ENCODE results near the gene GTF3A. TPM values are rescaled to one million over a fixed set of nuclear protein-coding genes. Genes with fewer than 3 reads are reported as not detected.

The GTF3A gene
- total RNA-seq, 1 donor from 2014 or later = 163 TPM

DNA sequence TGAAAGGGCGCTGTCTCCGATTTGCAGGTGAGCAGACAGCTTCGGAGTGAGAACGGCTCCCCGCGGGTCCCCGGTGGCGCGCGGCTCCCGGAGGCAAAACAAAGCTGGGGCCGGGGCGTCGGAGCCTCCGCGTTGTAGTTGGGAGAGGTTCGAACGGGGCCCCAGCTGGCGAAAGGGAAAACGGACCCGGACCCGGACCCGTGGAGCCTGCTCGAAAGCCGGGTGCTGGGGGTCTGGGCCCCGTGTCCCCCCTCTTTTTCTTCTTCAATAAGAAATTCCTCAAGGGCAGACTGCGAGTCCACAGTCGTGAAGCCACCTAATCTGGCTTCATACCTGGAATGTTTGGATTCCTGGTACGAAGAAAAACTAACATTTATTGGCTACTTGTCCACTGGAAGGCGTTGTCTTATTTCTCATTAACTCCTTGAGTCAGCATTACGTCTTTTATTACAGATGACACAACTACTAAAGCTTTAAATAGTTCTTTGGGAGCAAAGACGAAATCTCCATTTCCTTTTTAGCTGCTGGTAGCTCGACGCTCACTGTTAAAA is 26.6 kb downstream of the GTF3A start:
- Histone ChIP-seq H3K4me3 (ENCODE audit: low read depth, low read length) (peak overlapping the region; percentile 92), H3K27me3 (ENCODE audit: control insufficient read depth, insufficient read depth, low read length) (no peaks in the 10 kb centered on the region), H3K36me3 (ENCODE audit: control insufficient read depth, insufficient read depth, low read length) (no peaks in the 10 kb centered on the region)
- DNase-seq (ENCODE audit: low read depth) = peak; percentile 84
- TF ChIP-seq, protein P1, sequence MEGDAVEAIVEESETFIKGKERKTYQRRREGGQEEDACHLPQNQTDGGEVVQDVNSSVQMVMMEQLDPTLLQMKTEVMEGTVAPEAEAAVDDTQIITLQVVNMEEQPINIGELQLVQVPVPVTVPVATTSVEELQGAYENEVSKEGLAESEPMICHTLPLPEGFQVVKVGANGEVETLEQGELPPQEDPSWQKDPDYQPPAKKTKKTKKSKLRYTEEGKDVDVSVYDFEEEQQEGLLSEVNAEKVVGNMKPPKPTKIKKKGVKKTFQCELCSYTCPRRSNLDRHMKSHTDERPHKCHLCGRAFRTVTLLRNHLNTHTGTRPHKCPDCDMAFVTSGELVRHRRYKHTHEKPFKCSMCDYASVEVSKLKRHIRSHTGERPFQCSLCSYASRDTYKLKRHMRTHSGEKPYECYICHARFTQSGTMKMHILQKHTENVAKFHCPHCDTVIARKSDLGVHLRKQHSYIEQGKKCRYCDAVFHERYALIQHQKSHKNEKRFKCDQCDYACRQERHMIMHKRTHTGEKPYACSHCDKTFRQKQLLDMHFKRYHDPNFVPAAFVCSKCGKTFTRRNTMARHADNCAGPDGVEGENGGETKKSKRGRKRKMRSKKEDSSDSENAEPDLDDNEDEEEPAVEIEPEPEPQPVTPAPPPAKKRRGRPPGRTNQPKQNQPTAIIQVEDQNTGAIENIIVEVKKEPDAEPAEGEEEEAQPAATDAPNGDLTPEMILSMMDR (IDR thresholded peaks at IDR 0.05; ENCODE audit: insufficient read depth, low read length, severe bottlenecking) = peak; percentile 5
- no peak for FAIRE-seq

DNA sequence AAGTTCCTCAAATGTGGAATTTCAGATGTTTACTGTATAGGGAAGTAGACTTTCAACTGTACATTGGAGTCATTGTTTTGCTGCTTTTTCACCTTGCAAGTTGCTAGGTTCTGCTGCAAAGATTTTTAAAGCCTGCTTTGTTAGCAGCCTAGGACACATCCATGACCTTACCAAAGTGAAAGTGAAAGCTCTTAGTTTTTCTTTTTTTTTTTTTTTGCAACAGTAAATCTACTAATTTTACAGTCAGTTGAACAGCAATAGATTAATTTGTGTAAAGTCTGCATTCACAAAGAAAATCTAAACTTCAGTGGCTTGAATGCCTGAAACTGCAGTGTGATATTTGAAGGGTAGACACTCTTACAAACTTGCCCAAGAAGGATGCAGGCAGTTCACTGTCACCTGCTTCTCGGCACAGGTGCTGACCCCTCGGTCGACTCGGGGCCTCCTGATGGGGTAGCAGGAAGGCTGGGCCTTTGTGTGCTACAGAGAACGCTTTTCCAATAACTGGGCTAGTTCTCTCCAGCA is 31.0 kb downstream of the GTF3A start:
- Histone ChIP-seq H3K36me3 (ENCODE audit: control insufficient read depth, insufficient read depth, low read length) (no peaks in the 10 kb centered on the region), H3K27me3 (ENCODE audit: control insufficient read depth, insufficient read depth, low read length) (no peaks in the 10 kb centered on the region), H3K4me3 (ENCODE audit: low read depth, low read length) (no peak overlapping the region)
- FAIRE-seq = no peak
- TF ChIP-seq, protein P1 (IDR thresholded peaks at IDR 0.05; ENCODE audit: insufficient read depth, low read length, severe bottlenecking) = no peak
- DNase-seq (ENCODE audit: low read depth) = no peak

DNA sequence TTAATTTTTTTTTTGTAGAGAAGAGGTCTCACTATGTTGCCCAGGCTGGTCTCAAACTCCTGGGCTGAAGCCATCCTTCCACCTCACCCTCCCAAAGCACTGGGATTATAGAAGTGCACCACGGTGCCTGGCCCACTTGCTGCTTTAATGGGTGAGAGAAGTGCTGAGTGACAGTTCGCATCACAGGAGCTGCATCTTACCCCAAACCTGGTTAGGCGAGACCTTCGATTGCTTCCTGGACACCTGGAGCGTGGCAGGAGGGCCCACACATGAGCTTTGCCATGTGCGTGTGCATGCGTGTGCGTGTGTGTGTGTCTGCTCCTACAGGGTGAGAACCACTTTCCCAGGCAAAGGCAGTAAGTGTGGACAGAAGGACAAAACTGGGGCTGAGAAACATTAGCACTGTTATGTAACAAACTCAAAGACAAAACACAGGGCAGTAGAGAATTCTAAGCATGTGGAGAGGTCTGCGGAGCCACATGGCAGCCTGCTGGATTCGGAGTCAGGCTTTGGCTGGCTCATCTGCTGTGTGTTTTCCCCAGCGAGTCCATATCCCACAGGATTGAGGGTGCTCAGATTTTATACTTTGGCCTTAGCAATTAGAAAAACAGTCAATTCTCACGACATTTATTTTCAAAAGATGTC is 37.6 kb downstream of the GTF3A start:
- FAIRE-seq = no peak
- Histone ChIP-seq H3K36me3 (ENCODE audit: control insufficient read depth, insufficient read depth, low read length) (no peaks in the 10 kb centered on the region), H3K27me3 (ENCODE audit: control insufficient read depth, insufficient read depth, low read length) (no peaks in the 10 kb centered on the region), H3K4me3 (ENCODE audit: low read depth, low read length) (no peak overlapping the region)
- TF ChIP-seq, protein P1 (IDR thresholded peaks at IDR 0.05; ENCODE audit: insufficient read depth, low read length, severe bottlenecking) = no peak
- no peak for DNase-seq (ENCODE audit: low read depth)

DNA sequence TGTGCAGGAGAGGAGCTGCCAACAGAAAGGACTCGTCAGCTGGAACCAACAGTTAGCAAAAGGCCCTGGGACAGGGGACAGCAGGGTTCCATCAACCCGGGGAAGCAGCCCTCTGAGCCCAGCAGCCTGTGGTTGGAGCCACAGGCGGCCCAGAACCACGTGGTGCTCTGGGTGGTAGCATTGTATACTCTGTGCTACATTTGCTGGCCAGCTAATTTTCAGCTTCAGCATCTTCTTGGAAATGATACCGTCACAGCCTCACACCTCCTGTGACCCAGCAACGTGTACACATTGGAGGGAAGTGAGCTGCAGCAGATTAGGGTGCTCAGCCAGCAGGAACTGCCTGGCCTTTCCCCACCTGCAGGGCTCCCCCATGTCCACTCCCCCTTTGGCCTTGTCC is 39.1 kb downstream of the GTF3A start:
- Histone ChIP-seq H3K4me3 (ENCODE audit: low read depth, low read length) (no peak overlapping the region), H3K36me3 (ENCODE audit: control insufficient read depth, insufficient read depth, low read length) (no peaks in the 10 kb centered on the region), H3K27me3 (ENCODE audit: control insufficient read depth, insufficient read depth, low read length) (no peaks in the 10 kb centered on the region)
- TF ChIP-seq, protein P1 (IDR thresholded peaks at IDR 0.05; ENCODE audit: insufficient read depth, low read length, severe bottlenecking) = no peak
- no peak for FAIRE-seq
- DNase-seq (ENCODE audit: low read depth) = no peak

DNA sequence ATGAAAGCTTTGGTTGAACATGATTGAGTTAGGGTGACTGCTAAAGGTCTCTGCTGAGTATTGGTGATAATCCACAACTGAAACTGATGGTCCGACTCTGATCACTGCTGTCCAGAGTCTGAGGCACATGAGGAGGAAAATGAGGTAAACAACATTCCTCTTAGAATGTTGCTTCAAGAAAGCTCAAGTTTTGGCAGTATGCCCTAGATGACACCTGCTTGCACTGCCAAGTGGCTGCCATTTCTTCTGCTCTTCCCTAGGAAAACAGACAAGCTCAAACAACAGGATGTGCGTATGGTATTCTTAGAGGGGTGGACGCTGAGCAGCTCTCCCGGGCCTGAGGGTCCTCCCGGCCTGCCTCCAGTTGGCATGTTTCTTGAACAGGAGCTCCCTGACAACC is 41.2 kb downstream of the GTF3A start:
- Histone ChIP-seq H3K27me3 (ENCODE audit: control insufficient read depth, insufficient read depth, low read length) (no peaks in the 10 kb centered on the region), H3K4me3 (ENCODE audit: low read depth, low read length) (no peak overlapping the region), H3K36me3 (ENCODE audit: control insufficient read depth, insufficient read depth, low read length) (no peaks in the 10 kb centered on the region)
- TF ChIP-seq, protein P1 (IDR thresholded peaks at IDR 0.05; ENCODE audit: insufficient read depth, low read length, severe bottlenecking) = no peak
- no peak for DNase-seq (ENCODE audit: low read depth)
- FAIRE-seq = no peak
